Vagina (tissue), 2 donors: Measurements from ENCODE around the gene FKBP1B. TPM values are rescaled to one million over a fixed set of nuclear protein-coding genes. Genes with fewer than 3 reads are reported as not detected.
A peak's percentile ranks its signal among the peaks of the same experiment; 100 is the strongest.

Experiments
- DNase-seq, 2 donors: peaks; one replicate each; pipeline ENCODE4 v3.0.0-alpha.2; 2017; ENCODE audit errors: extremely low spot score in 2 of 2
- H3K27ac ChIP-seq: fragments of 200-600 bp; sonication (generic); one replicate; pipeline ENCODE4 v1.5.1; 2019
- H3K27me3 ChIP-seq: fragments of 200-600 bp; sonication (generic); one replicate; pipeline ENCODE4 v1.5.1; 2019
- H3K36me3 ChIP-seq, 2 donors: fragments of 200-600 bp; sonication (generic); one replicate each; pipeline ENCODE4 v1.5.1; 2017 to 2019
- H3K4me1 ChIP-seq: fragments of 200-600 bp; sonication (generic); one replicate; pipeline ENCODE4 v1.5.1; 2019
- H3K4me3 ChIP-seq, 2 donors: fragments of 200-600 bp; sonication (generic); 1 replicate in 1 of 2; 2 replicates in 1 of 2; pipeline ENCODE4 v1.5.1; 2016 to 2019
- H3K9me3 ChIP-seq: fragments of 200-600 bp; sonication (generic); one replicate; pipeline ENCODE4 v1.5.1; 2019
- CTCF ChIP-seq, 3 experiments: fragments of 450-650 bp in 2 of 3; fragments of 200-600 bp in 1 of 3; sonication (generic) in 1 of 3; IDR thresholded peaks; one replicate each; pipeline ENCODE4 v1.5.1; 2017 to 2019; ENCODE audit warnings: antibody characterized with exemption in 3 of 3, mild to moderate bottlenecking in 2 of 3, moderate library complexity in 2 of 3
- POLR2A ChIP-seq, 2 donors: fragments of 450-650 bp; IDR thresholded peaks; one replicate each; pipeline ENCODE4 v1.6.1; 2017; ENCODE audit warnings: antibody characterized with exemption in 2 of 2, mild to moderate bottlenecking in 2 of 2, moderate library complexity in 2 of 2
- POLR2AphosphoS5 ChIP-seq, 2 donors: sonication (generic); formaldehyde crosslinking; IDR thresholded peaks; one replicate each; pipeline ENCODE4 v1.9.0; 2017; ENCODE audit warnings: antibody characterized with exemption in 2 of 2, mild to moderate bottlenecking in 2 of 2, low read depth in 1 of 2; ENCODE audit not compliant: insufficient read depth in 1 of 2
- intact Hi-C: fragments of 100-400 bp; cut with DNase I; formaldehyde crosslinking; loops from one replicate; pipeline ENCODE4 v1.15.1; 2023
- total RNA-seq: library from RNA; depleted of rRNA; stranded (reverse); fragments of >200 nt; gene quantifications from one replicate; pipeline ENCODE4 v1.2.3, GENCODE V29; 2016

Gene FKBP1B
- total RNA-seq, 1 donor from 2014 or later, result 14.2 TPM

DNA sequence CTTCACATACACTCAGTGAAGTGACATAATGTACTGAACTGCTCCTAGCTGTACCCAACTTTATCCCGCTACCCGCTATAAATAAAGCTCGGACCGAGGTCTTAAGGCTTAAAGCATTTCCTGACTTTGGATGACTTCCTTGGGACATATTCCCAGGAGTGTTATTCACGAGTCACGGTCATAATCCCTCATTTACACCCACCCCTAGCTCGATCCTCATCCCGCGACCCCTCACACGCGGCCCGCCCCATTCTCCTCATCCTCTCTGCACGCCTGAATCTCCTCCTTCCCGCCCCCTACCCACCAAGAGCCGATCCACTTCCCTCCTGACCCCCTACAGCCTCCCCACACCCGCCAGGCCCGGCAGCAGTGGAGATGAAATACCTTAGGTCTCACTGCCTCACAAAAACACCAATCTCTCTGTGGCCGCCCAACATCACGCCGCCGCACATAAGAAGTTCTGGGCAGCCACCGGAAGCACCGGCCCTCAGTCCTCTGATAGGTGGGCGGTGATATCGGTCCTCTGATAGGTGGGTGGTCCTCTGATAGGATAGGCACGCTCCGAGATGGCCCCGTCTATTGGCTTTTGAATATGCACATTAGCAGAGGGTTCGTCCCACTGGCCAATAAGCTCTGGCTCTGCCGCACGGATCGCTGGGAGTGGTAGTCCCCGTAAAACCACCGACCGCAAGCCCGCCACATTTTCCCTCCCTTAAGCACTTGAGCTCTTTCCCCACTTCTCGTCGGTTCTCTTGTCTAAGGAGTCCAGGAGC, 2.4 kb upstream of the FKBP1B start, which contains the start of gene WDCP:
WDCP (minus strand) TSS at position 462 of the 773 bp plus-strand sequence. CDS start 7,897 bp downstream, outside the sequence.
- intact Hi-C loops, result loop anchor here (10.0 kb wide), 1 partner anchor 122 kb away; the partner anchor contains the start of gene ATAD2B
- no peaks in the 10 kb centered on the region for H3K9me3 ChIP-seq
- H3K36me3 ChIP-seq, result no peaks in the 10 kb centered on the region
- no peaks in the 10 kb centered on the region for H3K27me3 ChIP-seq
- peak within 1 kb of the TSS; percentile 58 to 89 for H3K4me3 ChIP-seq
- peak in 1 of 2 donors; percentile 99 for DNase-seq
- peaks cover 35% of the 10 kb centered on the region for H3K4me1 ChIP-seq
- peak within 1 kb of the TSS; percentile 42 for H3K27ac ChIP-seq
- TF ChIP-seq POLR2AphosphoS5 (IDR thresholded peaks at IDR 0.05; ENCODE audit: insufficient read depth in 1 of 2, low read depth in 1 of 2) (peak; percentile 82 to 95), CTCF (IDR thresholded peaks at IDR 0.05) (no peak), POLR2A (IDR thresholded peaks at IDR 0.05) (peak; percentile 33 to 48)

GRCh38 chr2:24047703-24048033, 1.9 kb upstream of the FKBP1B start:
- TF ChIP-seq POLR2AphosphoS5 (IDR thresholded peaks at IDR 0.05; ENCODE audit: insufficient read depth in 1 of 2, low read depth in 1 of 2), result no peak
- TF ChIP-seq CTCF (IDR thresholded peaks at IDR 0.05), result no peak
- no peak for TF ChIP-seq POLR2A (IDR thresholded peaks at IDR 0.05)
- no peaks in the 10 kb centered on the region for H3K36me3 ChIP-seq
- peak overlapping the region; percentile 58 to 89 for H3K4me3 ChIP-seq
- intact Hi-C loops, result loop anchor here (10.0 kb wide), 1 partner anchor 123 kb away; the partner anchor contains the start of gene ATAD2B
- no peak for DNase-seq
- no peaks in the 10 kb centered on the region for H3K27me3 ChIP-seq
- H3K9me3 ChIP-seq, result no peaks in the 10 kb centered on the region
- peaks cover 35% of the 10 kb centered on the region for H3K4me1 ChIP-seq
- H3K27ac ChIP-seq, result no peak overlapping the region

- Histone ChIP-seq H3K27ac (peak overlapping the region; percentile 82), H3K36me3 (no peaks in the 10 kb centered on the region), H3K4me3 (peak overlapping the region; percentile 81 to 92), H3K4me1 (peaks cover 35% of the 10 kb centered on the region), H3K9me3 (no peaks in the 10 kb centered on the region), H3K27me3 (no peaks in the 10 kb centered on the region)
- no peak for TF ChIP-seq CTCF (IDR thresholded peaks at IDR 0.05)
- TF ChIP-seq POLR2A (IDR thresholded peaks at IDR 0.05), result no peak
- TF ChIP-seq POLR2AphosphoS5 (IDR thresholded peaks at IDR 0.05; ENCODE audit: insufficient read depth in 1 of 2, low read depth in 1 of 2), result no peak
- DNase-seq, result no peak
- intact Hi-C loops, result loop anchor here (10.0 kb wide), 1 partner anchor 124 kb away; the partner anchor contains the start of gene ATAD2B
These were observed 614 bp upstream of the FKBP1B start for GRCh38 chr2:24048769-24049484.

- intact Hi-C loops, result no loop called here
- H3K4me1 ChIP-seq, result peaks cover 35% of the 10 kb centered on the region
These were observed 769 bp downstream of the FKBP1B start for GRCh38 chr2:24050041-24050979.

More at GRCh38 chr2:24050041-24050979, 769 bp downstream of the FKBP1B start:
- no peak for DNase-seq
- peak overlapping the region; percentile 81 to 92 for H3K4me3 ChIP-seq
- TF ChIP-seq POLR2AphosphoS5 (IDR thresholded peaks at IDR 0.05; ENCODE audit: insufficient read depth in 1 of 2, low read depth in 1 of 2) (no peak), POLR2A (IDR thresholded peaks at IDR 0.05) (no peak), CTCF (IDR thresholded peaks at IDR 0.05) (no peak)
- no peaks in the 10 kb centered on the region for H3K27me3 ChIP-seq
- no peaks in the 10 kb centered on the region for H3K36me3 ChIP-seq
- H3K9me3 ChIP-seq, result no peaks in the 10 kb centered on the region
- H3K27ac ChIP-seq, result peak overlapping the region; percentile 82
